Measurements from ENCODE around the gene ANGPT4. TPM values are rescaled to one million over a fixed set of nuclear protein-coding genes. Genes with fewer than 3 reads are reported as not detected.

The ANGPT4 gene
- total and polyA plus RNA-seq, 11 donors, result 0.08 to 0.32 (median 0.15) TPM; not detected in 5

GRCh38 chr20:888057-888456, 28.1 kb downstream of the ANGPT4 start:
- H3K27ac ChIP-seq, result no peak overlapping the region
- no peaks in the 10 kb centered on the region for H3K36me3 ChIP-seq
- no peak overlapping the region for H3K4me3 ChIP-seq
- ATAC-seq, result no peak
- peaks cover 0 to 29% (median 13%) of the 10 kb centered on the region in 12 donors for H3K4me1 ChIP-seq
- intact Hi-C loops (cut with DNase I), result loop anchor here in 1 of 10 donors (5.0 kb wide), 1 partner anchor 46 kb away; no protein-coding TSS in a partner anchor
- H3K27me3 ChIP-seq, result peaks cover 0 to 14% (median 0%) of the 10 kb centered on the region in 9 donors
- TF ChIP-seq POLR2A (IDR thresholded peaks at IDR 0.05) (no peak), CTCF (IDR thresholded peaks at IDR 0.05) (no peak)
- no peaks in the 10 kb centered on the region for H3K9me3 ChIP-seq
- WGBS, 4 donors, result 43 to 65% (median 51%) methylated on average over 2 of the region's 2 CpGs
- no peak for DNase-seq

GRCh38 chr20:887137-887536, 29.0 kb downstream of the ANGPT4 start:
- intact Hi-C loops (cut with DNase I), result loop anchor here in 1 of 10 donors (5.0 kb wide), 1 partner anchor 45 kb away; no protein-coding TSS in a partner anchor
- 77 to 90% (median 82%) methylated on average over 2 of the region's 2 CpGs for WGBS, 4 donors
- no peak for TF ChIP-seq POLR2A (IDR thresholded peaks at IDR 0.05)
- no peak for TF ChIP-seq CTCF (IDR thresholded peaks at IDR 0.05)
- Histone ChIP-seq H3K4me1 (peaks cover 0 to 29% (median 13%) of the 10 kb centered on the region in 12 donors), H3K36me3 (no peaks in the 10 kb centered on the region), H3K4me3 (no peak overlapping the region), H3K27me3 (peaks cover 0 to 14% (median 0%) of the 10 kb centered on the region in 9 donors), H3K9me3 (no peaks in the 10 kb centered on the region), H3K27ac (no peak overlapping the region)
- DNase-seq, result no peak
- ATAC-seq, result no peak

- TF ChIP-seq CTCF (IDR thresholded peaks at IDR 0.05) (peak in 5 of 12 donors; percentile 9 to 28 (median 17)), POLR2A (IDR thresholded peaks at IDR 0.05) (no peak)
- Histone ChIP-seq H3K27me3 (peaks cover 0 to 14% (median 0%) of the 10 kb centered on the region in 9 donors), H3K4me1 (peaks cover 0 to 23% (median 3%) of the 10 kb centered on the region in 12 donors), H3K9me3 (no peaks in the 10 kb centered on the region), H3K36me3 (no peaks in the 10 kb centered on the region), H3K27ac (no peak overlapping the region), H3K4me3 (no peak overlapping the region)
- peak; percentile 25 to 85 (median 83) for ATAC-seq
- 12 to 20% (median 14%) methylated on average over 24 to 41 of the region's 41 CpGs for WGBS, 4 donors
- DNase-seq, result peak in 4 of 5 donors; percentile 25 to 79 (median 58)
- intact Hi-C loops (cut with DNase I), result loop anchor here in 1 of 10 donors (5.0 kb wide), 1 partner anchor 43 kb away; no protein-coding TSS in a partner anchor
Observed at GRCh38 chr20:884983-885952, 30.9 kb downstream of the ANGPT4 start.

GRCh38 chr20:881783-882144, 34.4 kb downstream of the ANGPT4 start:
- H3K9me3 ChIP-seq, result no peaks in the 10 kb centered on the region
- H3K4me1 ChIP-seq, result peaks cover 0 to 18% (median 2%) of the 10 kb centered on the region in 12 donors
- intact Hi-C loops (cut with DNase I), result no loop called here
- ATAC-seq, result no peak
- H3K27ac ChIP-seq, result no peak overlapping the region
- no peak for TF ChIP-seq CTCF (IDR thresholded peaks at IDR 0.05)
- no peak for TF ChIP-seq POLR2A (IDR thresholded peaks at IDR 0.05)
- no peaks in the 10 kb centered on the region for H3K36me3 ChIP-seq
- peaks cover 0 to 14% (median 0%) of the 10 kb centered on the region in 9 donors for H3K27me3 ChIP-seq
- no peak for DNase-seq
- no peak overlapping the region for H3K4me3 ChIP-seq
